GDM1 (cell line): Measurements from ENCODE around the gene PCDHGA1.
"Not testable (repeated sequence)": the region's sequence is repeated elsewhere in the genome, so short reads cannot be mapped to it uniquely, and the experiment has no call there.

Experiments used
- DNase-seq: peaks from one replicate; lab custom pipeline; 2025; lab: John Stamatoyannopoulos, UW

Gene PCDHGA1

DNA sequence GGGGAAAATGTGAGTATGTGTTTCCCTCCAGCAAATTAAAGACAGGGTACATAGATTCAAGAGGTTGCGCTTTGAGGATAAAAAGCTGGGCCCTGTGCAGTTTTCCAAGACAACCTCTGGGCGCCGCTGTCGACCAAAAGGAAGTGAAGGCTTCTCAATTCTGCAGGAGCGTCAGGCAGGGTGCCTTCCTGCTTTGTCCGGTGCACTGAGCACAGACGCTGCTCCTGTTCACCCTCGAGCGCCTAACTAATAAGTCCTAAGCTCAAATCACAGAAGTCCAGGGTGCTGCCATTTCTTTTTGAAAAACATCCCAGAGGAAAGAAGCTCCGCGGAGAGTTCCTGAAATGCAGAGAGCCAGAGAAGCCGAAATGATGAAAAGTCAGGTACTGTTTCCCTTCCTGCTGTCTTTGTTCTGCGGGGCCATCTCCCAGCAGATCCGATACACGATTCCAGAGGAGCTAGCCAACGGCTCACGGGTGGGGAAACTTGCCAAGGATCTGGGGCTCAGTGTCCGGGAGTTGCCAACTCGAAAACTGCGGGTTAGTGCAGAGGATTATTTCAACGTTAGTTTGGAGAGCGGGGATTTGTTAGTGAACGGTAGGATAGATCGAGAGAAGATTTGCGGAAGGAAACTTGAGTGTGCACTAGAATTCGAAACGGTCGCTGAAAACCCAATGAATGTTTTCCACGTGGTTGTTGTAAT, 19.8 kb downstream of the PCDHGA1 start, which contains the start of gene PCDHGB1:
PCDHGB1 (plus strand) TSS at position 183 of the 703 bp plus-strand sequence; CDS start at position 345, 162 bp downstream.
- DNase-seq: peak; percentile 1

DNA sequence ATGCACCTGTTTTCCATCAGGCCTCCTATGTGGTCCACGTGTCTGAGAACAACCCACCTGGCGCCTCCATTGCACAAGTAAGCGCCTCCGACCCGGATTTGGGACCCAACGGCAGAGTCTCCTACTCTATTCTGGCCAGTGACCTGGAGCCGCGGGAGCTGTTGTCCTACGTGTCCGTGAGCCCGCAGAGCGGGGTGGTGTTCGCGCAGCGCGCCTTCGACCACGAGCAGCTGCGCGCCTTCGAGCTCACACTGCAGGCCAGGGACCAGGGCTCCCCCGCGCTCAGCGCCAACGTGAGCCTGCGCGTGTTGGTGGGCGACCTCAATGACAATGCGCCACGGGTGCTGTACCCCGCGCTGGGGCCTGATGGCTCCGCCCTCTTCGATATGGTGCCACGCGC, 21.3 kb downstream of the PCDHGA1 start:
- no peak for DNase-seq

DNA sequence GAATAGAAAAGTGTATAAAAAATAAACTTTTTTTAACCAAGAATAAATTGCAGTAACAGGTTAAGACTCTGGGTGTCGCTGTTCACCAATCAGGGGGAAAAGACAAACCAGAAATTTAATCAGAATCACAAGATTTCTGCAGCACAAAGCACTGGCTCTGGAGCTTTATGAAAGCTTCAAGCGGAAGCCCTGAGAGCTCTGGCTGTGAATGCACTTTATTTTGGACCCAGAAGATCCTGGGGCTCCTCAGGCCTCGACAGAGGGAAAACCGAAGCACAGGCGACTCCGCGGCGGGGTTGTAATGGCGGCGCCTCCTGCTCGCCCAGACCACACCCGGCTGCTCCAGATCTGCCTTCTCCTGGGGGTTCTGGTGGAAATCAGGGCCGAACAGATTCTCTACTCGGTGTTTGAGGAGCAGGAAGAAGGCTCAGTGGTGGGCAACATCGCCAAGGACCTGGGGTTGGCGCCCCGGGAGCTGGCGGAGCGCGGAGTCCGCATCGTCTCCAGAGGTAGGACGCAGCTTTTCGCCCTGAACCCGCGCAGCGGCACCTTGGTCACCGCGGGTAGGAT, 24.7 kb downstream of the PCDHGA1 start, which contains the start of gene PCDHGA4:
PCDHGA4 (plus strand) TSS at position 122 of the 570 bp plus-strand sequence; CDS start at position 209, 87 bp downstream.
- no peak for DNase-seq

DNA sequence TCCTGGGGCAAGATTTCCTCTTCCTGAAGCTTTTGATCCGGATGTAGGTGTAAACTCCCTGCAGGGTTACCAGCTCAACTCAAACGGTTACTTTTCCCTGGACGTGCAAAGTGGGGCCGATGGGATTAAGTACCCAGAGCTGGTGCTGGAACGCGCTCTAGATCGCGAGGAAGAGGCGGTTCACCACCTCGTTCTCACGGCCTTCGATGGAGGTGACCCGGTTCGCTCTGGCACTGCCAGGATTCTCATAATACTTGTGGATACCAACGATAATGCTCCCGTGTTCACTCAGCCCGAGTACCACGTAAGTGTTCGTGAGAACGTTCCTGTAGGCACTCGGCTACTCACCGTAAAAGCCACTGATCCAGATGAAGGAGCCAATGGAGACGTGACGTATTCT, 25.3 kb downstream of the PCDHGA1 start:
- no peak for DNase-seq

DNA sequence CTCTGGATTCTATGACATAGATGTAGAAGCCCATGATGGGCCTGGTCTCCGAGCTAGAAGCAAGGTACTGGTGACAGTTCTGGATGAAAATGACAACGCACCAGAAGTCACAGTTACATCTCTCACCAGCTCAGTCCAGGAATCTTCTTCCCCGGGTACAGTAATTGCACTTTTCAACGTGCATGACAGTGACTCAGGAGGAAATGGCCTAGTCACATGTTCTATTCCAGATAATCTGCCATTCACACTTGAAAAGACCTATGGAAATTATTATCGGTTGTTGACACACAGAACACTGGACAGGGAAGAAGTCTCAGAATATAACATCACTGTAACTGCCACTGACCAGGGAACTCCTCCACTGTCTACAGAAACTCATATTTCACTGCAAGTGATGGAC, 25.8 kb downstream of the PCDHGA1 start:
- no peak for DNase-seq

DNA sequence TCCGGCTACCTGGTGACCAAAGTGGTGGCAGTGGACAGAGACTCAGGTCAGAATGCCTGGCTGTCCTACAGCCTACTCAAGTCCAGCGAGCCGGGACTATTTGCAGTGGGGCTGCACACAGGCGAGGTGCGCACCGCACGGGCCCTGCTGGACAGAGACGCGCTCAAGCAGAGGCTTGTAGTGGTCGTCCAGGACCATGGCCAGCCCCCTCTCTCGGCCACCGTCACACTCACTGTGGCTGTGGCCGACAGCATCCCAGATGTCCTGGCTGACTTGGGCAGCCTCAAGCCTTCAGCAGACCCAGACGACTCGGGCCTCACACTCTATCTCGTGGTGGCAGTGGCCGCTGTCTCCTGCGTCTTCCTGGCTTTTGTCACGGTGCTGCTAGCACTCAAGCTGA, 26.6 kb downstream of the PCDHGA1 start:
- no peak for DNase-seq

DNA sequence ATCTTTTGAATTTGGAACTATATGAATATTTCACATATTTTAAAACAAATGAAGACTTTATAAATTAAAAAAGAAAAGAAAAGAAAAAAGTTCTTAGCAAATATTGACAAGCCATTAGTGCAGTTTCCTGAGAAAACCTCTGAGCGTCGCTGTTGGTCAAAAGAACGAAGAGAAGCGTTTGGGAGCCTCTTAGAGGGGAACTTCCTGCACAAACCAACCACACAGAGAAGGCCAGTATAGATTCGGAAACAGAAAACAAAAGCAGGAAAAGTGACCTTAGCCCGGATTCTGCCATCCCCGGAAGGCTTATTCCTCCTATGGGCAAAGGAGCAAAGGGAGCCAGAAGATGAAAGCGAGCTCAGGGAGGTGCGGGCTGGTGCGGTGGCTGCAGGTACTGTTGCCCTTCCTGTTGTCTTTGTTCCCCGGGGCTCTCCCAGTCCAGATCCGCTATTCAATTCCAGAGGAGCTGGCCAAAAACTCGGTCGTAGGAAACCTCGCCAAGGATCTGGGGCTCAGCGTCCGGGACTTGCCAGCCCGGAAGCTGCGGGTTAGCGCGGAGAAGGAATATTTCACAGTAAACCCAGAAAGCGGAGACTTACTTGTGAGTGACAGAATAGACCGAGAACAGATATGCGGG, 29.6 kb downstream of the PCDHGA1 start, which contains the start of gene PCDHGB2:
PCDHGB2 (plus strand) TSS at position 205 of the 637 bp plus-strand sequence; CDS start at position 347, 142 bp downstream.
- DNase-seq: peak; percentile 29

DNA sequence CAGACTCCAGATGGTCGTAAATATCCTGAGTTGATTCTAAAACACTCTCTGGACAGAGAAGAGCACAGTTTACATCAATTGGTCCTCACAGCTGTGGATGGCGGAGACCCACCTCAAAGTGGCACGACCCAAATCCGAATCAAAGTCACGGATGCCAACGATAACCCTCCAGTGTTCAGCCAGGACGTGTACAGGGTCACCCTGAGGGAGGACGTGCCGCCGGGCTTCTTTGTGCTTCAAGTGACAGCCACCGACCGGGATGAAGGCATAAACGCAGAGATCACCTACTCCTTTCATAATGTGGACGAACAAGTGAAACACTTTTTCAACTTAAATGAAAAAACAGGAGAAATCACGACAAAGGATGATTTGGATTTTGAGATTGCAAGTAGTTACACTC, 30.4 kb downstream of the PCDHGA1 start:
- DNase-seq: no peak

DNA sequence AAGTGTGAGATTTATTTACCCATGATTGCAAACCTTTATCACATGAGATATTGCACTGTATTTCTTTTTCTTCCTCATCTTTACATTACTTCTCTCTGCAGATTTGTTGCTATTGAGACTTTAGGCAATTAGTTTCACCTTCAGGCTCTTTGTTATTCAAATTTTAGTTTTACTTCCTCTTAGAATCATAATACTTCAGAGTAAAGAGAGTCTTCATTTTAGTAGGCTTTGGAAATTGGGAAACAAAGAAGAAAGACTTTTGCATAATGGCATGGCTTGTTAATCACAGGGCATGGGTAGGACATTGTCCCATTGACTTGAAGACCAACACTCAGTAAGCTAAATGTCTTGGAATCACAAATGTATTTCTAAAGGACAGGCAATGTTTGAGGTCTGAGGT, 32.4 kb downstream of the PCDHGA1 start:
- DNase-seq: no peak

DNA sequence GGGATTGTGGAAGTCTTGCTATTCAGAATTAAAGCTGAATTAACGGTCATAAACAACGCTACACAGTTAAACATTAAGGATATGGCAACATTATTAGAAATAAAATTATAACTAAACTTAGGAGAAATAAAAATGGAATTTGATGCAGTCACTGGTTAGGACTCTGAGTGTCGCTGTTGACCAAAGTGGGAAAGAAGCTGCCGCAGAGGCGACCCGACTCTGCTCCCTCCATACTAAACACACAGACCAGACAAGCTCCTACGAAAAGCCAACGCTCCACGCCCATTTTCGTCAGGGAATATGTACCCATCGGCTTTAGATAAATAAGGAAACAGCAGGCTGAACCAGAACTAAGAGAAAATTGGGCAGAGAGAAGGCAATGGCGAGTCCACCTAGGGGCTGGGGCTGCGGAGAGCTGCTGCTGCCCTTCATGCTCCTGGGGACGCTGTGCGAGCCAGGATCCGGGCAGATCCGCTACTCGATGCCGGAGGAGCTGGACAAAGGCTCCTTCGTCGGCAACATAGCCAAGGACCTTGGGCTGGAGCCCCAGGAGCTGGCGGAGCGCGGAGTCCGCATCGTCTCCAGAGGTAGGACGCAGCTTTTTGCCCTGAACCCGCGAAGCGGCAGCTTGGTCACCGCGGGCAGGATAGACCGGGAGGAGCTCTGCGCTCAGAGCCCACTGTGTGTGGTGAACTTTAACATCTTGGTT, 33.8 kb downstream of the PCDHGA1 start, which contains the start of gene PCDHGA5:
PCDHGA5 (plus strand) TSS at position 211 of the 709 bp plus-strand sequence; CDS start at position 380, 169 bp downstream.
- no peak for DNase-seq

DNA sequence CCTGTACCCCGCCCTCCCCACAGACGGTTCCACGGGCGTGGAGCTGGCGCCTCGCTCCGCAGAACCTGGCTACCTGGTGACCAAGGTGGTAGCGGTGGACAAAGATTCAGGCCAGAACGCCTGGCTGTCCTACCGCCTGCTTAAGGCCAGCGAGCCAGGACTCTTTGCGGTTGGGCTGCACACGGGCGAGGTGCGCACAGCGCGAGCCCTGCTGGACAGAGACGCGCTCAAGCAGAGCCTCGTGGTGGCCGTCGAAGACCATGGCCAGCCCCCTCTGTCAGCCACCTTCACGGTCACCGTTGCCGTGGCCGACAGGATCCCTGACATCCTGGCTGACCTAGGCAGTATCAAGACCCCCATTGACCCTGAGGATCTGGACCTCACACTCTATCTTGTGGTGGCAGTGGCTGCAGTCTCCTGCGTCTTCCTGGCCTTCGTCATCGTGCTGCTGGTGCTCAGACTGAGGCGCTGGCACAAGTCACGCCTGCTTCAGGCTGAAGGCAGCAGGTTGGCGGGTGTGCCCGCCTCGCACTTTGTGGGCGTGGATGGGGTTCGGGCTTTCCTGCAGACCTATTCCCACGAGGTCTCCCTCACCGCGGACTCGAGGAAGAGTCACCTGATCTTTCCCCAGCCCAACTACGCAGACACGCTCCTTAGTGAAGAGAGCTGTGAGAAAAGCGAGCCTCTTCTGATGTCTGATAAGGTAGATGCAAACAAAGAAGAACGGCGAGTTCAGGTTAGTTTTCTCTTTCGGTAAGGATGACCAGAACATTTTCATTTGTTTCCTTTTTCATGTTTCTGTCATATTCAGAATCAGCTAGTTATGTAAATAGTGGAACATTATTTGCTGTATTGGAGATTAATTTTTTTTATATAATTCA, 35.9 kb downstream of the PCDHGA1 start:
- no peak for DNase-seq

DNA sequence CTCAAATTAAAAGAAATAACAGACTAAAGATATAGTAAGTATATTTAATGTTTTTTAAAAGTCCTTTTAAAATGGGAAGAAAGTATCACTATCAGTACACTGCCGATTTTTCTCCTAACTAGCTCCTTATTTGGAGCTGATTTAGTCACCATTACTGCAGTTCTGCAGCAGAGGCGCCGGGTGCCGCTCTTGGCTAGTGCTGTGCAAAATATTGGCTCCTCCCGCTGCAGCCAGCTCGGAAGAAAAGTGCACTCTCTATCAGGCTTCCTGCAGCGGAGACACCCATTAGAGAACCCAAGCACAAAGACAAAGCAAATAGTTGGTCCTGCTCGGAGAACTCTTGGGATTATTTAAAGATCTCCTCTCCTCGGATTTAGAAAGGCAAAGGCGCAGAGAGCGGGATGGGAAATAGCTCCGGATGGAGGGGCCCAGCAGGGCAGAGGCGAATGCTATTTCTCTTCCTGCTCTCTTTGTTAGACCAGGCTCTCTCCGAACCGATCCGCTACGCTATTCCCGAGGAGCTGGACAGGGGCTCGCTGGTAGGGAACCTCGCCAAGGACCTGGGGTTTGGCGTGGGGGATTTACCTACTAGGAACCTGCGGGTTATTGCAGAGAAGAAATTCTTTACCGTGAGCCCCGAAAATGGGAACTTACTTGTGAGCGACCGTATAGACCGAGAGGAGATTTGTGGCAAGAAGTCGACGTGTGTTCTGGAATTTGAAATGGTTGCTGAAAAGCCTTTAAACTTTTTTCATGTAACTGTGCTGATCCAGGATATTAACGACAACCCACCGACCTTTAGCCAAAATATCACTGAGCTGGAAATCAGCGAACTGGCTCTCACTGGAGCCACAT, 39.9 kb downstream of the PCDHGA1 start, which contains the start of gene PCDHGB3:
PCDHGB3 (plus strand) TSS at position 249 of the 855 bp plus-strand sequence; CDS start at position 402, 153 bp downstream.
- DNase-seq: no peak

DNA sequence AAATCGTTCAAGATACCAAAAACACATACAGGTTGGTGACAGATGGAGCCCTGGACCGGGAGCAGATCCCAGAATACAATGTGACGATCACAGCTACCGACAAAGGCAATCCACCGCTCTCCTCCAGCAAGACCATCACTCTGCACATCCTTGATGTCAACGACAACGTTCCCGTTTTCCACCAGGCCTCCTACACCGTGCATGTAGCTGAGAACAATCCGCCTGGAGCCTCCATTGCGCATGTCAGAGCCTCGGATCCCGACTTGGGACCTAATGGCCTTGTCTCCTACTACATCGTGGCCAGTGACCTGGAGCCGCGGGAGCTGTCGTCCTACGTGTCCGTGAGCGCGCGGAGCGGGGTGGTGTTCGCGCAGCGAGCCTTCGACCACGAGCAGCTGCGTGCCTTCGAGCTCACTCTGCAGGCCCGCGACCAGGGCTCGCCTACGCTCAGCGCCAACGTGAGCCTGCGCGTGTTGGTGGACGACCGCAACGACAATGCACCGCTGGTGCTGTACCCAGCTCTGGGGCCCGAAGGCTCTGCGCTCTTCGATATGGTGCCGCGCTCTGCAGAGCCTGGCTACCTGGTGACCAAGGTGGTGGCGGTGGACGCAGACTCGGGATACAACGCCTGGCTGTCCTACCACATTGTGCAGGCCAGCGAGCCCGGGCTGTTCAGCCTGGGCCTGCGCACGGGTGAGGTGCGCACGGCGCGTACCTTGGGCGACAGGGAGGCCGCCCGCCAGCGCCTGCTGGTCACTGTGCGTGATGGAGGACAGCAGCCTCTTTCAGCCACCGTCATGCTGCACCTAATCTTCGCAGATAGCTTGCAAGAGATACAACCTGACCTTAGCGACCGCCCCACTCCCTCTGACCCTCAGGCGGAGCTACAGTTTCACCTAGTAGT, 41.5 kb downstream of the PCDHGA1 start:
- DNase-seq: no peak

DNA sequence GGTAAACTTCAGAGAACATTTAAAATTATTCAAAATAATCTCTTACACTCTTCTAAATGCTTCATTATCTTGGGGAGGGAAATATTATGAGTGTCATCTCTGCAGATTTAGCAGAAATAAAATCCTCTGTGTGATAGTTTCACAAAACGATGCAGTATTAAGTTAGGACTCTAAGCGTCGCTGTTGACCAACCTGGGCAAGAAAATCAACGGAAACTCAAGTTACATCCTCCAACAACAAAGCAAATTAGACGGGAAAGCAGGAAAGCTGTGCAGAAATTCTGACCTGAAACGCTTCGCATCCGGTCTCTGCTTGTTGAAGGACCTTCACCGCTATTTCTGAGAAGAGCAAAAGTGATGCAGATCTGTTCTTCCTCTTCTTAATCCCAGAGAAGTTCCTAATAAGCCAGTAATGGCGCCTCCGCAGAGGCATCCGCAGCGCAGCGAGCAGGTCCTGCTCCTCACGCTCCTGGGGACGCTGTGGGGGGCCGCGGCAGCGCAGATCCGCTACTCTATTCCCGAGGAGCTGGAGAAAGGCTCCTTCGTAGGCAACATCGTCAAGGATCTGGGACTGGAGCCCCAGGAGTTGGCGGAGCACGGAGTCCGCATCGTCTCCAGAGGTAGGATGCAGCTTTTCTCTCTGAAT, 43.5 kb downstream of the PCDHGA1 start, which contains the start of gene PCDHGA6:
PCDHGA6 (plus strand) TSS at position 219 of the 645 bp plus-strand sequence; CDS start at position 412, 193 bp downstream.
- DNase-seq: no peak

DNA sequence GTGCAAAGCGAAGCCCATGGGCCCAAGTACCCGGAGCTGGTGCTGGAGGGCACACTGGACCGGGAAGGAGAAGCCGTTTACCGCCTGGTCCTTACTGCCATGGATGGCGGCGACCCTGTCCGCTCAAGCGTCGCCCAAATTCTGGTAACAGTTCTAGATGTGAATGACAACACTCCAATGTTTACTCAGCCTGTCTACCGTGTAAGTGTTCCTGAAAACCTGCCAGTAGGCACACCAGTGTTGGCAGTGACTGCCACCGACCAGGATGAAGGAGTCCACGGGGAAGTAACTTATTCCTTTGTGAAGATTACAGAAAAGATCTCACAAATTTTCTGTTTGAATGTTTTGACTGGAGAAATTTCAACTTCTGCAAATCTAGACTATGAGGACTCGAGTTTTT, 44.3 kb downstream of the PCDHGA1 start:
- no peak for DNase-seq

DNA sequence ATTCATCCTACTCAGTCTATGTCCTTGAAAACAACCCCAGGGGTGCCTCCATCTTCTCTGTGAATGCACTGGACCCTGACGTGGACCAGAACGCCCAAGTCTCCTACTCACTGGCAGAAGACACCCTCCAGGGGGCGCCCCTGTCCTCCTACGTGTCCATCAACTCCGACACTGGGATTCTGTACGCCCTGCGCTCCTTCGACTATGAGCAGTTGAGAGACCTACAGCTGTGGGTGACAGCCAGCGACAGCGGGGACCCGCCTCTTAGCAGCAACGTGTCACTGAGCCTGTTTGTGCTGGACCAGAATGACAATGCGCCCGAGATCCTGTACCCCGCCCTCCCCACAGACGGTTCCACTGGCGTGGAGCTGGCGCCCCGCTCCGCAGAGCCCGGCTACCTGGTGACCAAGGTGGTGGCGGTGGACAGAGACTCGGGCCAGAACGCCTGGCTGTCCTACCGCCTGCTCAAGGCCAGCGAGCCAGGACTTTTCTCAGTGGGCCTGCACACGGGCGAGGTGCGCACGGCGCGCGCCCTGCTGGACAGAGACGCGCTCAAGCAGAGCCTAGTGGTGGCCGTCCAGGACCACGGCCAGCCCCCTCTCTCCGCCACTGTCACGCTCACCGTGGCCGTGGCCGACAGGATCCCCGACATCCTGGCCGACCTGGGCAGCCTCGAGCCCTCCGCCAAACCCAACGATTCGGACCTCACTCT, 45.3 kb downstream of the PCDHGA1 start:
- not testable (repeated sequence) for DNase-seq

DNA sequence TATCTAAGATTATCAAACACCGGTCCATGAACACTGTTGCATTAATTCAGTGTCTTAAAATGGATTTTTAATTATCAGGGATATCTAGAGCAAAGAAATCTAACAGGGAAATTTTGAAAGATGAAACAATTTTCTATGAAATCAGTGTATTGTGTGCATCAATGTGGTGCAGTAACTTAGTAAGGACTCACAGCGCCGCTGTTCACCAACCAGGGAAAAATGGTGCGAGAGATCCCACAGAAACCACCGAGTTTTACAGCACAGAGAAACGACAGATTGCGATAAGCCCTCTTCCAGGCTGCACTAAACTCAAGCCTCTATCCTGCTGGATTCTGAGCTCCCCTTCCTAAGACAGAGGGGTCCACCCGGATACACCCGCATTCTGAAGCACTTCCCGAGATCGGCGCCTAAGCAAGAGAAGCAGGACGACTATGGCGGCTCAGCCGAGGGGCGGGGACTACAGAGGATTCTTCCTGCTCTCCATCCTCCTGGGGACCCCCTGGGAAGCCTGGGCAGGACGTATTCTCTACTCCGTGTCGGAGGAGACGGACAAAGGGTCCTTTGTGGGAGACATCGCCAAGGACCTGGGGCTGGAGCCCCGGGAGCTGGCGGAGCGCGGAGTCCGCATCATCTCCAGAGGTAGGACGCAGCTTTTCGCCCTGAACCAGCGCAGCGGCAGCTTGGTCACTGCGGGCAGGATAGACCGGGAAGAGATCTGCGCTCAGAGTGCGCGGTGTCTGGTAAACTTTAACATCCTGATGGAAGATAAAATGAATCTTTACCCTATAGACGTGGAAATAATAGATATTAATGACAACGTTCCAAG, 52.4 kb downstream of the PCDHGA1 start, which contains the start of gene PCDHGA7:
PCDHGA7 (plus strand) TSS at position 274 of the 826 bp plus-strand sequence; CDS start at position 432, 158 bp downstream.
- DNase-seq: no peak
